HL-60 (cell line): ENCODE measurements around the gene AS3MT.
A peak's percentile ranks its signal among the peaks of the same experiment; 100 is the strongest.

Experiments used
- DNase-seq, 2 experiments: peaks; one replicate each; pipeline ENCODE4 v3.0.0-alpha.2; 2010 to 2020; ENCODE audit warnings: low read depth in 1 of 2, low spot score in 1 of 2
- H3K27ac ChIP-seq: fragments of 250-450 bp; sonication (Bioruptor Pico); replicated peaks from 2 replicates; pipeline ENCODE4 v1.5.1; 2020; ENCODE audit warnings: mild to moderate bottlenecking, moderate library complexity
- H3K27me3 ChIP-seq: fragments of 250-450 bp; sonication (Bioruptor Pico); 2 replicates; pipeline ENCODE4 v1.5.1; 2021; ENCODE audit warnings: mild to moderate bottlenecking, moderate library complexity; ENCODE audit not compliant: insufficient read depth, poor library complexity, severe bottlenecking
- H3K4me3 ChIP-seq: replicated peaks from 2 replicates; pipeline ENCODE4 v1.5.1; 2011; ENCODE audit warnings: mild to moderate bottlenecking, control low read depth, low read length; ENCODE audit not compliant: insufficient read depth
- GABPA ChIP-seq: IDR thresholded peaks from 2 replicates; pipeline ENCODE4 v1.6.1; 2012; ENCODE audit warnings: low read depth
- POLR2AphosphoS5 ChIP-seq: IDR thresholded peaks from 2 replicates; pipeline ENCODE4 v1.6.1; 2012; ENCODE audit warnings: low read depth
- SPI1 ChIP-seq: IDR thresholded peaks from 2 replicates; pipeline ENCODE4 v1.6.1; 2012; ENCODE audit warnings: low read depth, mild to moderate bottlenecking, borderline replicate concordance
- TF ChIP-seq, protein P1 (sequence below): IDR thresholded peaks from 2 replicates; pipeline ENCODE4 v1.6.1; 2012; ENCODE audit warnings: low read depth; ENCODE audit not compliant: insufficient replicate concordance
- TF ChIP-seq, protein P2 (sequence below): IDR thresholded peaks from one replicate; pipeline ENCODE4 v1.5.1; 2011; ENCODE audit warnings: low read length, control low read depth, inconsistent platforms; ENCODE audit not compliant: insufficient read depth

Gene AS3MT

DNA sequence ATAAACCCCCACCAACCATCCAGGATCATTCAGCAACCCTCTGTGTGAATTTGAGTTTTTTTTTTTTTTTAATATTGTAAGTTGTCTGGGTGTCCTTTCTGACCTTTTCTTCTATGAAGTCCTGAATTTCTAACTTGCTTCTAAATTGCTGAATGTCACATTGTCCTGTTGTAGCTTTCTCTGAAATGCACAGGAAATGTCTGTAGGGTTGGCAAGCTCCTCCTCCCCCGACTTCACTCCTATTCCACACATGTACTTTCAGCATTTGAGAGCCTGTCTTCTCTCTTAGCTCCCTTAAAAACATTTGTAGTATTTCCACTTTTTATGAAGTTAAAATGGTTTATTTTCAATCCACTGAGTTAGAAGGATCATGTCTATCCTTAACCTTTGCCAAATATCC is 45.5 kb downstream of the AS3MT start:
- Histone ChIP-seq H3K27ac (no peak overlapping the region), H3K4me3 (no peak overlapping the region), H3K27me3 (no peaks in the 10 kb centered on the region)
- TF ChIP-seq, protein P1, sequence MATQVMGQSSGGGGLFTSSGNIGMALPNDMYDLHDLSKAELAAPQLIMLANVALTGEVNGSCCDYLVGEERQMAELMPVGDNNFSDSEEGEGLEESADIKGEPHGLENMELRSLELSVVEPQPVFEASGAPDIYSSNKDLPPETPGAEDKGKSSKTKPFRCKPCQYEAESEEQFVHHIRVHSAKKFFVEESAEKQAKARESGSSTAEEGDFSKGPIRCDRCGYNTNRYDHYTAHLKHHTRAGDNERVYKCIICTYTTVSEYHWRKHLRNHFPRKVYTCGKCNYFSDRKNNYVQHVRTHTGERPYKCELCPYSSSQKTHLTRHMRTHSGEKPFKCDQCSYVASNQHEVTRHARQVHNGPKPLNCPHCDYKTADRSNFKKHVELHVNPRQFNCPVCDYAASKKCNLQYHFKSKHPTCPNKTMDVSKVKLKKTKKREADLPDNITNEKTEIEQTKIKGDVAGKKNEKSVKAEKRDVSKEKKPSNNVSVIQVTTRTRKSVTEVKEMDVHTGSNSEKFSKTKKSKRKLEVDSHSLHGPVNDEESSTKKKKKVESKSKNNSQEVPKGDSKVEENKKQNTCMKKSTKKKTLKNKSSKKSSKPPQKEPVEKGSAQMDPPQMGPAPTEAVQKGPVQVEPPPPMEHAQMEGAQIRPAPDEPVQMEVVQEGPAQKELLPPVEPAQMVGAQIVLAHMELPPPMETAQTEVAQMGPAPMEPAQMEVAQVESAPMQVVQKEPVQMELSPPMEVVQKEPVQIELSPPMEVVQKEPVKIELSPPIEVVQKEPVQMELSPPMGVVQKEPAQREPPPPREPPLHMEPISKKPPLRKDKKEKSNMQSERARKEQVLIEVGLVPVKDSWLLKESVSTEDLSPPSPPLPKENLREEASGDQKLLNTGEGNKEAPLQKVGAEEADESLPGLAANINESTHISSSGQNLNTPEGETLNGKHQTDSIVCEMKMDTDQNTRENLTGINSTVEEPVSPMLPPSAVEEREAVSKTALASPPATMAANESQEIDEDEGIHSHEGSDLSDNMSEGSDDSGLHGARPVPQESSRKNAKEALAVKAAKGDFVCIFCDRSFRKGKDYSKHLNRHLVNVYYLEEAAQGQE, result no peak
- no peak for TF ChIP-seq POLR2AphosphoS5
- no peak for TF ChIP-seq GABPA
- TF ChIP-seq, protein P2, sequence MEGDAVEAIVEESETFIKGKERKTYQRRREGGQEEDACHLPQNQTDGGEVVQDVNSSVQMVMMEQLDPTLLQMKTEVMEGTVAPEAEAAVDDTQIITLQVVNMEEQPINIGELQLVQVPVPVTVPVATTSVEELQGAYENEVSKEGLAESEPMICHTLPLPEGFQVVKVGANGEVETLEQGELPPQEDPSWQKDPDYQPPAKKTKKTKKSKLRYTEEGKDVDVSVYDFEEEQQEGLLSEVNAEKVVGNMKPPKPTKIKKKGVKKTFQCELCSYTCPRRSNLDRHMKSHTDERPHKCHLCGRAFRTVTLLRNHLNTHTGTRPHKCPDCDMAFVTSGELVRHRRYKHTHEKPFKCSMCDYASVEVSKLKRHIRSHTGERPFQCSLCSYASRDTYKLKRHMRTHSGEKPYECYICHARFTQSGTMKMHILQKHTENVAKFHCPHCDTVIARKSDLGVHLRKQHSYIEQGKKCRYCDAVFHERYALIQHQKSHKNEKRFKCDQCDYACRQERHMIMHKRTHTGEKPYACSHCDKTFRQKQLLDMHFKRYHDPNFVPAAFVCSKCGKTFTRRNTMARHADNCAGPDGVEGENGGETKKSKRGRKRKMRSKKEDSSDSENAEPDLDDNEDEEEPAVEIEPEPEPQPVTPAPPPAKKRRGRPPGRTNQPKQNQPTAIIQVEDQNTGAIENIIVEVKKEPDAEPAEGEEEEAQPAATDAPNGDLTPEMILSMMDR, result no peak
- DNase-seq, result no peak

DNA sequence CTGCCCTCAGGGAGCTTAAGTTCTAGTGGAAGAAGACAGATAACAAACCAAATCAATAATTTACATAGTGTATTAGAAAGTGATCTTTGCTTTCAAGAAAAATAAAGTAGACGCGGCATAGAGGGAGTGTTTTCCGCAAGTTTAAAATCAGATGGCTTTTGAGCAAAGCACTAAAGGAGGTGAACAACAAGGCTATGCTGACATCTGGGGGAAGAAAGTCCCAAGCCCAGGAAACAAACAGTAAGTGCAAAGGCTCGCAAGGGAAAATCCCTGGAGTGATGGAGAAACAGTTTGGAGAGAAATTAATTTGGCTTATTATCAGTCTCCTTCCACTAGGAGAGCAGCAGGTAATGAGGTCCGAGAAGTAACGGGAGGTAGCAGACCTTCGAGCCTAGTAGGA is 46.9 kb downstream of the AS3MT start:
- no peak overlapping the region for H3K27ac ChIP-seq
- TF ChIP-seq SPI1 (no peak), GABPA (no peak), POLR2AphosphoS5 (no peak)
- TF ChIP-seq, protein P1, result no peak
- TF ChIP-seq, protein P2, result no peak
- no peak overlapping the region for H3K4me3 ChIP-seq
- no peaks in the 10 kb centered on the region for H3K27me3 ChIP-seq
- no peak for DNase-seq

DNA sequence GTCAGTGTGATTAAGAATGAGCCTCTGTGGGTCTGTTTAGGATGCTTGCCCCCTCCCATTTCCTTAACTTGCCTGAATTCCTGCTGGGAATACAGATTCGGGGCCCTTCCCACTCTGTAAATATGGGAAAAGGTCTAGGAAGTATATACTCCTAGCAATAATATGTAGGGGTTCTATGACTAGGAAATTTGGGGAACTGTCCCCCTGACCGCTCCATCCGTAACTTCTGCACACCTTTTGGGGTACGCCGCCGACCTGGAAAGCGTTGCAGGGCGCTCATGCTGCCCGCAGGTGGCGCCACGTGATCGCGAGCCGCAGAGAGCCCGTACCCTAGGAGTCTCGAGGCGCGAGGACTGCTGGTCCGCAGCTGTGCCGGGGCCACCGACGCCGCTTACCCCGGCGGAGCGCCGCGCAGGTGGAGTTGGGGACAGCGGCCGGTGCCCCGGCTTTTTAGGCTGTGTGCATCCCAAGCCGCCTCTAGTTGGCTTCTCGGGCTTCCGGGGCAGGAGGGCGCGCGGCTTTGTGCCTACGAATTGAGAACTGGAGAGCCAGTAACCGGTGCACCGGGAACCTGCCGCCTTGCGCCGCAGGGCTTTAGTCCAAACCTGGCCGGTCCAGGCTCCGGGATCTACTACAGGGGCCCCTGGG is 48.2 kb downstream of the AS3MT start:
- no peak for TF ChIP-seq SPI1
- TF ChIP-seq, protein P2, result peak; percentile 78
- DNase-seq, result peak; percentile 66 to 83
- no peaks in the 10 kb centered on the region for H3K27me3 ChIP-seq
- peak overlapping the region; percentile 91 for H3K4me3 ChIP-seq
- peak overlapping the region; percentile 84 for H3K27ac ChIP-seq
